BJ (cell line): ENCODE measurements around the gene DNAH10. TPM values are rescaled to one million over a fixed set of nuclear protein-coding genes. Genes with fewer than 3 reads are reported as not detected.
"Not testable (repeated sequence)": the region's sequence is repeated elsewhere in the genome, so short reads cannot be mapped to it uniquely, and the experiment has no call there.

Experiments used
- CTCF ChIA-PET: fragments of 350-600 bp; formaldehyde crosslinking; extraction: SDS; loops from one replicate; lab custom pipeline; 2021; ENCODE audit warnings: antibody characterized with exemption, inconsistent platforms; lab: Yijun Ruan, JAX
- POLR2A ChIA-PET: fragments of 300-600 bp; sonication (Branson Sonifier 250); formaldehyde crosslinking; extraction: SDS; loops from one replicate; lab custom pipeline; 2021; ENCODE audit warnings: antibody characterized with exemption; lab: Charles Lee
- DNase-seq: peaks from one replicate; pipeline ENCODE4 v3.0.0-alpha.2; 2011; ENCODE audit warnings: low read depth
- H3K27me3 ChIP-seq: 2 replicates; pipeline ENCODE4 v1.6.0; 2011; ENCODE audit warnings: low read length; ENCODE audit not compliant: control insufficient read depth, insufficient read depth
- H3K36me3 ChIP-seq: 2 replicates; pipeline ENCODE4 v1.5.1; 2011; ENCODE audit warnings: low read length; ENCODE audit not compliant: control insufficient read depth, insufficient read depth
- H3K4me3 ChIP-seq: 2 replicates; pipeline ENCODE4 v1.5.1; 2011; ENCODE audit warnings: low read depth, mild to moderate bottlenecking, control low read depth, low read length
- polyA plus RNA-seq: library from polyadenylated mRNA; depleted of rRNA; stranded (reverse); fragments of >200 nt; gene quantifications from 2 replicates; pipeline ENCODE4 v1.2.3, GENCODE V29; 2011
- TF ChIP-seq, protein P1 (sequence below): IDR thresholded peaks from 2 replicates; pipeline ENCODE4 v1.5.1; 2011; ENCODE audit warnings: low read depth, mild to moderate bottlenecking, control low read depth, inconsistent platforms, low read length, moderate library complexity; ENCODE audit not compliant: insufficient read depth

The DNAH10 gene
- polyA plus RNA-seq, 1 experiment = 0.61 TPM

- no peak for DNase-seq
- Histone ChIP-seq H3K4me3 (no peak overlapping the region), H3K27me3 (no peaks in the 10 kb centered on the region), H3K36me3 (no peaks in the 10 kb centered on the region)
- ChIA-PET POLR2A (interaction anchor here (0.6 kb wide), 1 partner anchor 8 kb away, joined by 3 read pairs; no protein-coding TSS in a partner anchor), CTCF (interaction anchor here (0.6 to 1.2 kb wide), 4 partner anchors 28 to 132 kb away, joined by 3 read pairs; no protein-coding TSS in a partner anchor)
- TF ChIP-seq, protein P1, sequence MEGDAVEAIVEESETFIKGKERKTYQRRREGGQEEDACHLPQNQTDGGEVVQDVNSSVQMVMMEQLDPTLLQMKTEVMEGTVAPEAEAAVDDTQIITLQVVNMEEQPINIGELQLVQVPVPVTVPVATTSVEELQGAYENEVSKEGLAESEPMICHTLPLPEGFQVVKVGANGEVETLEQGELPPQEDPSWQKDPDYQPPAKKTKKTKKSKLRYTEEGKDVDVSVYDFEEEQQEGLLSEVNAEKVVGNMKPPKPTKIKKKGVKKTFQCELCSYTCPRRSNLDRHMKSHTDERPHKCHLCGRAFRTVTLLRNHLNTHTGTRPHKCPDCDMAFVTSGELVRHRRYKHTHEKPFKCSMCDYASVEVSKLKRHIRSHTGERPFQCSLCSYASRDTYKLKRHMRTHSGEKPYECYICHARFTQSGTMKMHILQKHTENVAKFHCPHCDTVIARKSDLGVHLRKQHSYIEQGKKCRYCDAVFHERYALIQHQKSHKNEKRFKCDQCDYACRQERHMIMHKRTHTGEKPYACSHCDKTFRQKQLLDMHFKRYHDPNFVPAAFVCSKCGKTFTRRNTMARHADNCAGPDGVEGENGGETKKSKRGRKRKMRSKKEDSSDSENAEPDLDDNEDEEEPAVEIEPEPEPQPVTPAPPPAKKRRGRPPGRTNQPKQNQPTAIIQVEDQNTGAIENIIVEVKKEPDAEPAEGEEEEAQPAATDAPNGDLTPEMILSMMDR = no peak
Measured at GRCh38 chr12:123910761-123911193, 148.7 kb downstream of the DNAH10 start.

GRCh38 chr12:123911672-123912409 lies 149.7 kb downstream of the DNAH10 start:
- ChIA-PET POLR2A (interaction anchor here (0.6 kb wide), 1 partner anchor 7 kb away, joined by 3 read pairs; no protein-coding TSS in a partner anchor), CTCF (interaction anchor here (0.6 kb wide), 2 partner anchors 27 to 131 kb away, joined by 3 read pairs; no protein-coding TSS in a partner anchor)
- DNase-seq = not testable (repeated sequence)

DNA sequence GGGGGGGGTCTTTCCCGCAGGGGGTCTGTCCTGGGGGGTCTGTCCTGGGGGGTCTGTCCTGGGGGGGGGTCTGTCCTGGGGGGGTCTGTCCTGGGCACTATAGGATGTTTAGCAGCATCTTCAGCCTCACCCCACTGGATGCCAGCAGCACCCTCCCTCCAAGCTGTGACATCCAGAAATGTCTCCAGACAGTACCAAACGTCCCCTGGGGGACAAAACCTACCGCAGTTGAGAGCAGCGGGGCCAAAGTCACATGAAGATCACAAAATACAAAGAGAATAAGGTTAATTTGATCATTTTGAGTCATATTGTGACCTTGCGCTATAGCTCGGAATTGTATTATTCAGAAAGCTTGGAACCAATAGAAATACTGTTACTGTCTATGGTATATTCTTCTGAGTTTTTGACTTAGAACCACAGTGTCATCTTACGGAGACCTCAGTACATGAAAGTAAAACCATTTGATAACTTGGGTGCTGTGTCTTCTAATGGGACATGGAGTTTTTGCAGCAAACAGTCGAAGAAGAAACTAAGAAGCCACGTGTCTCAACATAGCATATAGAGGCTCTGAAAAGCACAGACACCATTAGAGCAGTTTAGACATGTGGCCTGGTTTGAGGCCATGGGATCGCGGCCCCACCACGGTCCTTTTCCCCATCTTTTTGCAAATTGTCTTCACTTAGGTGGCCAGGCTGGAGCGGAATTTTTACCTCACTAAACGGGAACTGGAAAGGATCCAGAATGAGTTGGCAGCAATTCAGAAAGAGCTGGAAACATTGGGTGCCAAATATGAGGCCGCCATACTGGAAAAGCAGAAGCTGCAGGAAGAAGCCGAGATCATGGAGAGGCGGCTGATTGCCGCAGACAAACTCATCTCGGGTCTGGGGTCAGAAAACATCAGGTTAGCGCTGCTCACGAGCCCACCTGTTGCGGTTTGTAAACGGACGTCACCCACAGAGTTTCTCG lies 150.6 kb downstream of the DNAH10 start:
- TF ChIP-seq, protein P1 = no peak
- H3K36me3 ChIP-seq = no peaks in the 10 kb centered on the region
- CTCF ChIA-PET = no interaction called here

More at GRCh38 chr12:123911672-123912409, 149.7 kb downstream of the DNAH10 start:
- H3K36me3 ChIP-seq, H3K27me3 ChIP-seq, H3K4me3 ChIP-seq: not testable (repeated sequence)

GRCh38 chr12:123914726-123915333 lies 152.7 kb downstream of the DNAH10 start:
- no peaks in the 10 kb centered on the region for H3K27me3 ChIP-seq
- ChIA-PET CTCF (no interaction called here), POLR2A (no interaction called here)
- no peaks in the 10 kb centered on the region for H3K36me3 ChIP-seq
- no peak overlapping the region for H3K4me3 ChIP-seq
- DNase-seq = no peak
- TF ChIP-seq, protein P1 = no peak

More for the DNA sequence above, 150.6 kb downstream of the DNAH10 start:
- DNase-seq = no peak
- Histone ChIP-seq H3K4me3 (no peak overlapping the region), H3K27me3 (no peaks in the 10 kb centered on the region)
- POLR2A ChIA-PET = no interaction called here

- ChIA-PET POLR2A (no interaction called here), CTCF (interaction anchor here (0.6 to 1.3 kb wide), 3 partner anchors 10 to 34 kb away, joined by 3 to 6 read pairs (median 3); no protein-coding TSS in a partner anchor)
- DNase-seq = no peak
- Histone ChIP-seq H3K4me3 (no peak overlapping the region), H3K36me3 (no peaks in the 10 kb centered on the region), H3K27me3 (no peaks in the 10 kb centered on the region)
- TF ChIP-seq, protein P1 = no peak
Measured at GRCh38 chr12:123916729-123917128, 154.6 kb downstream of the DNAH10 start.
